ENCODE measurements around the gene NTS.

GRCh38 chr12:85883763-85884162 is 9.7 kb downstream of the NTS start:
- TF ChIP-seq TAF1 (IDR thresholded peaks at IDR 0.05; ENCODE audit: borderline replicate concordance, insufficient read depth, low read length) (no peak), SIN3A (IDR thresholded peaks at IDR 0.05; ENCODE audit: borderline replicate concordance, insufficient read depth, low read length) (no peak), REST (IDR thresholded peaks at IDR 0.05; ENCODE audit: insufficient read depth in 1 of 2, low read depth in 2 of 2, low read length in 2 of 2) (no peak)

Measured in PFSK-1 (cell line).